Stimulated activated CD8-positive, alpha-beta memory T cell treated with anti-CD3 and anti-CD28 coated beads, Interleukin-2, amount 100 ng/mL, for 48 hours (primary cell): ENCODE data around the gene IPO5.

ENCODE experiments used
- DNase-seq, 2 donors: peaks; one replicate each; pipeline ENCODE4 v3.0.0-alpha.2; 2020; ENCODE audit warnings: low read depth in 2 of 2

IPO5 gene

GRCh38 chr13:98059276-98059675, 105.8 kb downstream of the IPO5 start:
- DNase-seq = no peak

GRCh38 chr13:98060282-98060681, 106.8 kb downstream of the IPO5 start:
- no peak for DNase-seq

DNA sequence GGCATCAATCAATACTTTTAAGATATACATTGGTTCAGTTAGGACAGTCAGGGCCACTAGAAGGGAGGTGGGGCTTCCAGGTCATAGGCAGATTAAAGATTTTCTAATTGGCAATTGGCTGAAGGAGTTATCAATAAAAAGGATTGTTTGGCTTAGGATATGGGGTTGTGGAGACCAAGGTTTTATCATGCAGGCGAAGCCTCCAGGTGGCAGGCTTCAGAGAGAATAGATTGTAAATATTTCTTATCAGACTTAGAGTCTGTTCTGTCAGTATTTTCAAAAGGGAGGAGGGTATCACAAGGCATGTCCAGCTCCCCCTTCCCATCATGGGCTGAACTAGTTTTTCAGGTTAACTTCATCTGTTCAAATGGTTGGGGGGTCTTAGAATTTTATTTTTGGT, 112.0 kb downstream of the IPO5 start:
- DNase-seq = no peak

DNA sequence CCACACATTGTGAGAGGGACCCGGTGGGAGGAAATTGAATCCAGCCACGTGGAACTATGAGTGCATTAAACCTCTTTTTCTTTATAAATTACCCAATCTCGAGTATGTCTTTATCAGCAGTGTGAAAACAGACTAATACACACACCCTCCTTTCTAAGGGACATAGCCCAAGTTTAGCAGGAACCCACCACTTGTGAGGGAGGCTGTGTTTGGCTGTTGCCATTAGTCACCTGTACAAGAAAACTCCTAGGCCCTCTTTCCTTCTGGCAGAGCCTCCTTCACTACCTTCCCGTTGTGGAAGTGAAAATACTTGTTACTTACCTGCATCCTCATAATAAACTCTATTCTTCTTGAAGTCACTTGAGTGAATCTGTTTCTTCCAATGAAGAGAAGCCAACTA, 113.2 kb downstream of the IPO5 start:
- no peak for DNase-seq

DNA sequence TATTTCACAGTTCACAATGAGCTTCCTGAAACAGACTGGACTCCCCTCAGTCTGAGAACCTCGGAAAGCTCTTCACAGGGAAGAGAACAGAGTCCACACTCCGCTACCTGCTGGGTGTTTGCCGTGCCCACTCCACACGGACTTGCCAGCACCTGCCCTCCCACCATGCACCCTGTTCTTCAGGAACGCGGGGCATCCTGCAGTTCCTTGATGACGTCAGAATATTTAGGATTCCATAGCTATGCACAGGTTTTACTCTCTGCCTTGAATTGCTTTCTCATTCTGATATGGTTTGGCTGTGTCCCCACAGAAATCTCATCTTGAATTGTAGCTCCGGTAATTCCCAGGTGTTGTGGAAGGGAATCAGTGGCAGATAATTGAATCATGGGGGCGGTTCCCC, 115.0 kb downstream of the IPO5 start:
- DNase-seq = no peak

- no peak for DNase-seq
These were observed 116.5 kb downstream of the IPO5 start for GRCh38 chr13:98069985-98070384.

DNA sequence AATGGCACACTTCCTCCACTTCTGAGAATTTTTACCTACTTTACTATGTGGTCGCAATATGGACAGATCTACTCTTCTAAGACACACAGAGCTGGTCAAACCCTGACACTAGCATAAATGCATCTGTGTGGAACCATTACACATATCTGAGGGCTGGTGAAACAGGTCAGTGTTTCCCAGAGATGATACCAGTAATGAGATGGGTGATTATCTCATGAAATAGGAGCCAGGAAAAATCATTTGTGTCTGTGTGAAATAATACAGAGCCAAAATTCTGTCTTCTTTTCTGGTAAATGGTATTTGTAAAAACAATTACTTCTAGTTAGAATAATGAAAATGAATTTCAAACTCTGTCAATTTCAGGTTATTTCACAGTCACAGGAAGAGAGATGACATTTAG, 117.8 kb downstream of the IPO5 start:
- no peak for DNase-seq

DNA sequence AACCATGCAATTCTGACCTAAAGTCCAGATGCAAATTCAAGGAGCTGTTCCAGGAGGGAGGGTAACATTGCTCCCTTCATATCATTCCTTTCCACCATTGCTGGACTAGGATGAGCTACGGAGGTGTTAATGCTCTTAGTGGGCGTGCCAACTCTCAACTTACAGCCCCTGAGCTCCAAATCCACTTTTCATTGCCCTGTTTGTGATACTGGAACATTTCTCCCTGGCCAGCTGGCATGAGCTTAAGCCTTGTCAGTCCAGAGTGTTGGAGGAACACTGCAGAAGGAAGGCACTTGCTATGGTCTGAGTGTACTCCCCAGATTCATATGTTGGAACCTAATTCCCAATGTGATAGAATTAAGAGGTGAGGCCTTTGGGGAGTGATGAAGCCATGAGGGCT, 119.0 kb downstream of the IPO5 start:
- DNase-seq = no peak
